Keratinocyte (primary cell): Measurements from ENCODE around the gene CSNK2A1. TPM values are rescaled to one million over a fixed set of nuclear protein-coding genes. Genes with fewer than 3 reads are reported as not detected.

Source experiments
- DNase-seq: peaks from one replicate; pipeline ENCODE4 v3.0.0-alpha.2; 2011; ENCODE audit warnings: low read depth, missing footprints, low spot score
- FAIRE-seq: peaks from 2 replicates; lab custom pipeline; 2011; peaks lifted over from hg19 to GRCh38; lab: Jason Lieb, UNC
- H2AFZ ChIP-seq: 2 replicates; pipeline ENCODE4 v1.6.0; 2012; ENCODE audit warnings: low read length, control low read depth, inconsistent platforms; ENCODE audit not compliant: control insufficient read depth
- H3K27ac ChIP-seq: 2 replicates; pipeline ENCODE4 v1.5.1; 2011; ENCODE audit warnings: low read length; ENCODE audit not compliant: control insufficient read depth, insufficient read depth
- H3K27me3 ChIP-seq: 3 replicates; pipeline ENCODE4 v1.6.0; 2011; ENCODE audit warnings: low read length; ENCODE audit not compliant: control insufficient read depth, insufficient read depth; ENCODE audit errors: extremely low read depth
- H3K36me3 ChIP-seq, 2 experiments: 2 replicates in 1 of 2; 3 replicates in 1 of 2; pipeline ENCODE4 v1.5.1; 2011; ENCODE audit warnings: low read length in 2 of 2, mild to moderate bottlenecking in 1 of 2; ENCODE audit not compliant: control insufficient read depth in 2 of 2, insufficient read depth in 2 of 2; ENCODE audit errors: extremely low read depth in 1 of 2
- H3K4me1 ChIP-seq: 3 replicates; pipeline ENCODE4 v1.5.1; 2011; ENCODE audit warnings: low read length; ENCODE audit not compliant: control insufficient read depth, insufficient read depth; ENCODE audit errors: extremely low read depth
- H3K4me2 ChIP-seq: 3 replicates; pipeline ENCODE4 v1.6.0; 2011; ENCODE audit warnings: low read depth, low read length; ENCODE audit not compliant: control insufficient read depth, insufficient read depth; ENCODE audit errors: extremely low read depth
- H3K4me3 ChIP-seq, 3 experiments: fragments of 200-600 bp in 1 of 3; sonication (generic) in 1 of 3; 2 replicates in 2 of 3; 3 replicates in 1 of 3; pipeline ENCODE4 v1.5.1; 2011 to 2016; ENCODE audit warnings: low read length in 3 of 3, mild to moderate bottlenecking in 3 of 3, control low read depth in 2 of 3, inconsistent platforms in 1 of 3, low read depth in 1 of 3, mixed read lengths in 1 of 3, mixed run types in 1 of 3, moderate library complexity in 1 of 3; ENCODE audit not compliant: control insufficient read depth in 2 of 3, insufficient read depth in 2 of 3; ENCODE audit errors: extremely low read depth in 1 of 3
- H3K79me2 ChIP-seq: 2 replicates; pipeline ENCODE4 v1.6.0; 2012; ENCODE audit warnings: low read length; ENCODE audit not compliant: control insufficient read depth, insufficient read depth
- H3K9ac ChIP-seq: 3 replicates; pipeline ENCODE4 v1.6.0; 2011; ENCODE audit warnings: low read length; ENCODE audit not compliant: control insufficient read depth, insufficient read depth; ENCODE audit errors: extremely low read depth
- H3K9me1 ChIP-seq: 3 replicates; pipeline ENCODE4 v1.6.0; 2011; ENCODE audit warnings: low read length; ENCODE audit not compliant: control insufficient read depth, insufficient read depth; ENCODE audit errors: extremely low read depth
- H3K9me3 ChIP-seq: 2 replicates; pipeline ENCODE4 v1.5.1; 2012; ENCODE audit warnings: low read depth, low read length; ENCODE audit not compliant: control insufficient read depth
- H4K20me1 ChIP-seq: 3 replicates; pipeline ENCODE4 v1.6.0; 2011; ENCODE audit warnings: low read length; ENCODE audit not compliant: control insufficient read depth, insufficient read depth; ENCODE audit errors: extremely low read depth
- CTCF ChIP-seq, 3 experiments: IDR thresholded peaks in 1 of 3; conservative IDR thresholded peaks in 1 of 3; optimal IDR thresholded peaks in 1 of 3; 2 replicates in 2 of 3; 3 replicates in 1 of 3; pipeline versions ENCODE3 to v1.5.1; 2011; ENCODE audit warnings: low read length in 3 of 3, mild to moderate bottlenecking in 3 of 3, moderate library complexity in 2 of 3, control low read depth in 1 of 3, inconsistent platforms in 1 of 3; ENCODE audit not compliant: insufficient read depth in 2 of 3; ENCODE audit errors: extremely low read depth in 1 of 3
- EZH2 ChIP-seq: IDR thresholded peaks from one replicate; pipeline ENCODE4 v1.6.1; 2012; ENCODE audit warnings: inconsistent platforms, mild to moderate bottlenecking, low read length, moderate library complexity
- dilution Hi-C: fragments of 300-500 bp; cut with MboI; formaldehyde crosslinking; loops from one replicate; pipeline ENCODE4 v1.7.0; 2020; ENCODE audit warnings: low sequenced_read_pairs; ENCODE audit not compliant: extremely low pct_ligation_motif_present
- polyA plus RNA-seq, 5 experiments: library from polyadenylated mRNA; depleted of rRNA in 3 of 5; stranded (reverse) in 3 of 5; stranded (forward) in 1 of 5; unstranded in 1 of 5; fragments of >200 nt; gene quantifications; 1 replicate in 1 of 5; 2 replicates in 3 of 5; 3 replicates in 1 of 5; pipeline versions ENCODE4 v1.2.1 to v1.2.3, GENCODE V29; 2011 to 2012; ENCODE audit warnings: missing spikeins in 2 of 5, low read depth in 1 of 5, low replicate concordance in 1 of 5

Gene CSNK2A1
- polyA plus RNA-seq, 1 donor (not counting 4 experiments of a cell fraction or from before 2014, with no cell fraction given), result 122 TPM

DNA sequence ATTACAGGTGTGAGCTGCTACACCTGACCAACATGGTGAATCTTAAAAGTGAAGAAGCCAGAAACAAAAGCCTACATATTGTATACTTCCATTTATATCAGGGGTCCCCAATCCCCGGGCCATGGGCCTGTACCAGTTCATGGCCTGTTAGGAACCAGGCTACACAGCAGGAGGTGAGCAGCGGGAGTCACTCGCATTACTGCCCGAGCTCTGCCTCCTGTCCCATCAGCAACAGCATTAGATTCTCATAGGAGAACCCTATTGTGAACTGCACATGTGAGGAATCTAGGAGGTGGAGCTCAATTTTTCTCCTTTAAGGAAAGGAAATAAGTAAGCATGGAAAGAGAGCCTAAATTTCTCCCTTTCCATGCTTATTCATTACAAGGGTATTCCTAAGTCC lies 21.7 kb downstream of the CSNK2A1 start:
- Histone ChIP-seq H3K27me3 (no peaks in the 10 kb centered on the region), H3K4me2 (no peak overlapping the region), H3K9me1 (no peaks in the 10 kb centered on the region), H3K36me3 (peaks cover 7 to 12% of the 10 kb centered on the region in 2 experiments), H3K9me3 (no peaks in the 10 kb centered on the region), H3K4me1 (no peaks in the 10 kb centered on the region), H3K9ac (no peak overlapping the region), H3K4me3 (no peak overlapping the region), H4K20me1 (peaks cover 7% of the 10 kb centered on the region), H2AFZ (no peak overlapping the region), H3K27ac (no peak overlapping the region), H3K79me2 (peaks cover 82% of the 10 kb centered on the region)
- FAIRE-seq (no peak), DNase-seq (no peak)
- dilution Hi-C loops, result no loop called here
- TF ChIP-seq CTCF (optimal IDR thresholded peaks at IDR 0.05 in 1 of 3, IDR thresholded peaks at IDR 0.05 in 1 of 3, conservative IDR thresholded peaks at IDR 0.05 in 1 of 3; ENCODE audit: extremely low read depth in 1 of 3, insufficient read depth in 2 of 3, low read length in 3 of 3), result no peak

DNA sequence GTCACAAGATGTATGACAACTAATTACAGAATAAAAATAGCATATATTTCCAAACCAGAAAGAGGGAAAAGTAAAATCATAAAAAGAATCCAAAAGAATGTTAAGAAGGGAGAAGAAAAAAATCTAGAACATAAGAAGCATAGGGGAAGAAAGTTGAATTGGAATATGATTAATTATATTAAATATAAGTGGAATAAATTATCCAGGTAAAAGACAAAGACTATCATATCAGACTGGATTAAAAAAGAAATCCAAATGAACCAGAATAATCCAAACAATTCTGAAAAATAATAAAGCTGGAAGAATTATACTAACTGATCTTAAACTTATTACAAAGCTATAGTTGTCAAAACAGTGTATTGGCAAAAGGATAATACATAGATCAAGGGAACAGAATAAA lies 23.6 kb downstream of the CSNK2A1 start:
- no peaks in the 10 kb centered on the region for H3K9me3 ChIP-seq
- H4K20me1 ChIP-seq, result peaks cover 15% of the 10 kb centered on the region
- H3K9me1 ChIP-seq, result no peaks in the 10 kb centered on the region
- no peak overlapping the region for H3K27ac ChIP-seq
- no peak overlapping the region for H3K4me3 ChIP-seq
- H3K4me2 ChIP-seq, result no peak overlapping the region
- H2AFZ ChIP-seq, result no peak overlapping the region
- FAIRE-seq, result no peak
- dilution Hi-C loops, result no loop called here
- no peak for TF ChIP-seq CTCF (optimal IDR thresholded peaks at IDR 0.05 in 1 of 3, IDR thresholded peaks at IDR 0.05 in 1 of 3, conservative IDR thresholded peaks at IDR 0.05 in 1 of 3; ENCODE audit: extremely low read depth in 1 of 3, insufficient read depth in 2 of 3, low read length in 3 of 3)
- TF ChIP-seq EZH2, result no peak
- peaks cover 4 to 12% of the 10 kb centered on the region in 2 experiments for H3K36me3 ChIP-seq
- no peak overlapping the region for H3K9ac ChIP-seq
- H3K79me2 ChIP-seq, result peaks cover 89% of the 10 kb centered on the region
- H3K27me3 ChIP-seq, result no peaks in the 10 kb centered on the region
- no peaks in the 10 kb centered on the region for H3K4me1 ChIP-seq
- DNase-seq, result no peak
